Glutamatergic neuron (in vitro differentiated cells): ENCODE data around the gene STAMBP. TPM values are rescaled to one million over a fixed set of nuclear protein-coding genes. Genes with fewer than 3 reads are reported as not detected.

Experiments used
- DNase-seq: peaks from one replicate; pipeline ENCODE4 v3.0.0; 2022
- H3K27ac Mint-ChIP-seq: one replicate; pipeline ENCODE4 v1.8.0; 2020; ENCODE audit warnings: mild to moderate bottlenecking, mixed read lengths, inconsistent platforms; ENCODE audit not compliant: unreplicated experiment
- H3K27me3 Mint-ChIP-seq: one replicate; pipeline ENCODE4 v1.8.0; 2020; ENCODE audit warnings: mild to moderate bottlenecking, moderate library complexity, mixed read lengths, inconsistent platforms; ENCODE audit not compliant: unreplicated experiment
- H3K36me3 Mint-ChIP-seq: one replicate; pipeline ENCODE4 v1.8.0; 2020; ENCODE audit warnings: mild to moderate bottlenecking, mixed read lengths, inconsistent platforms; ENCODE audit not compliant: unreplicated experiment
- H3K4me1 Mint-ChIP-seq: one replicate; pipeline ENCODE4 v1.8.0; 2020; ENCODE audit warnings: mild to moderate bottlenecking, low read depth, mixed read lengths, inconsistent platforms; ENCODE audit not compliant: unreplicated experiment
- H3K4me3 Mint-ChIP-seq: one replicate; pipeline ENCODE4 v1.8.0; 2020; ENCODE audit warnings: mild to moderate bottlenecking, mixed read lengths, inconsistent platforms; ENCODE audit not compliant: unreplicated experiment
- H3K9me3 Mint-ChIP-seq: one replicate; pipeline ENCODE4 v1.8.0; 2020; ENCODE audit warnings: mild to moderate bottlenecking, moderate library complexity, mixed read lengths, inconsistent platforms; ENCODE audit not compliant: unreplicated experiment
- total RNA-seq: library from RNA; stranded (reverse); fragmentation: NEBNext Ultra II Directional; extraction: Animal tissue kit (Norgen Biotek cat#: 25700); gene quantifications from one replicate; pipeline ENCODE4 v1.2.1, GENCODE V29; 2021; ENCODE audit not compliant: unreplicated experiment
- TF ChIP-seq, protein P1 (sequence below): fragments of 200-600 bp; sonication (generic); IDR thresholded peaks from one replicate; pipeline ENCODE4 v1.5.0; 2021; ENCODE audit not compliant: partially characterized antibody, unreplicated experiment

Gene STAMBP
- total RNA-seq, 1 donor from 2014 or later = 48.9 TPM

DNA sequence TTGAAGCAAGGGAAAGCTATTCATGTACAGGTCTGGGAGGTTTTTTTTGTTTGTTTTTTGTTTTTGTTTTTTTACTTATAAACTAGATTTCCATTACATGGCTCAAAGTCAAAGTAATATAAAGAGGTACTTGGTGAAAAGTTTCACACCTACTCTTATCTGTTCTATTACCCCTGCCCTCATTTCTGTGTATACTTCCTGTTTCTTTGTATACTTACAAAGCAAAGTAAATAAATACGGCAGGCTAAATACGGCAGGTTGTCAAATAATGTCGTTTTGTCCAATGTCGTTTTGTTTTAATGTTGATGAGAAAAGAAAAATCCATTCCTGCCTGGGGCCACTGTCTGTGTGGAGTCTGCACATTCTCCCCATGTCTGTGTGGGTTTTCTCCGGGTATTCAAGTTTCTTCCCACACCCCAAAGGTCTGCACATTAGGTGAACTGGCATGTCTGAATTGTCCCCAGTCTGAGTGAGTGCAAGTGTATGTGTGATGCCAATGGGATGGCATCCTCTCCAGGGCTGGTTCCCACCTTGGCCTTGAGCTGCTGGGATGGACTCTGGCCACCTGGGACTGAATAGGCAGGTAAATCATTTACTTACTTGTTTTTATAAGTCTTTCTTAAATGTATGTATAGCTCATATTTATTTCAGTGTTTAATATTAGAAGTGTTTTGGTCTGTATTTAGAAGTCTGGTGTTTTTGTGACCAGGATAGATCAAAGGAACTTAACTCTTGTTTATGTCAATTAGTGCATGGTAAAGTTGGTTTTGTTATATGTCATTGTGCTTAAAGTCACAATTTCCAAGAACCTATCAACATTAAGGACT lies 13.4 kb downstream of the STAMBP start:
- no peak for DNase-seq
- no peaks in the 10 kb centered on the region for H3K9me3 Mint-ChIP-seq
- H3K4me3 Mint-ChIP-seq = no peak overlapping the region
- no peak overlapping the region for H3K27ac Mint-ChIP-seq
- no peaks in the 10 kb centered on the region for H3K27me3 Mint-ChIP-seq
- H3K36me3 Mint-ChIP-seq = no peaks in the 10 kb centered on the region
- H3K4me1 Mint-ChIP-seq = peaks cover 2% of the 10 kb centered on the region
- TF ChIP-seq, protein P1, sequence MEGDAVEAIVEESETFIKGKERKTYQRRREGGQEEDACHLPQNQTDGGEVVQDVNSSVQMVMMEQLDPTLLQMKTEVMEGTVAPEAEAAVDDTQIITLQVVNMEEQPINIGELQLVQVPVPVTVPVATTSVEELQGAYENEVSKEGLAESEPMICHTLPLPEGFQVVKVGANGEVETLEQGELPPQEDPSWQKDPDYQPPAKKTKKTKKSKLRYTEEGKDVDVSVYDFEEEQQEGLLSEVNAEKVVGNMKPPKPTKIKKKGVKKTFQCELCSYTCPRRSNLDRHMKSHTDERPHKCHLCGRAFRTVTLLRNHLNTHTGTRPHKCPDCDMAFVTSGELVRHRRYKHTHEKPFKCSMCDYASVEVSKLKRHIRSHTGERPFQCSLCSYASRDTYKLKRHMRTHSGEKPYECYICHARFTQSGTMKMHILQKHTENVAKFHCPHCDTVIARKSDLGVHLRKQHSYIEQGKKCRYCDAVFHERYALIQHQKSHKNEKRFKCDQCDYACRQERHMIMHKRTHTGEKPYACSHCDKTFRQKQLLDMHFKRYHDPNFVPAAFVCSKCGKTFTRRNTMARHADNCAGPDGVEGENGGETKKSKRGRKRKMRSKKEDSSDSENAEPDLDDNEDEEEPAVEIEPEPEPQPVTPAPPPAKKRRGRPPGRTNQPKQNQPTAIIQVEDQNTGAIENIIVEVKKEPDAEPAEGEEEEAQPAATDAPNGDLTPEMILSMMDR = no peak

DNA sequence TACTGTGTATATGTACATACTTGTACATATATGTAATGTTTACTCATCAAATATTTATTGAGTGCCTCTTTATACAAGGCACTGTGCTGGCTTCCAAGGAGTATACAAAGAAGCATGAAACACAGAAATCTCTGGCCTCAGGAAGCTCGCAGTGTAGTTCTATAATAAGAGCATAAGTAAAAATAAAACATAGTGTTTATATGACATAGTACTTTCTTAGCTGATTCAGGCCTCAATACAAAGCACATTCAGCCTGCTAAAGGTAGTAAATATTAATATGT lies 13.9 kb downstream of the STAMBP start:
- no peak for DNase-seq
- H3K36me3 Mint-ChIP-seq = no peaks in the 10 kb centered on the region
- TF ChIP-seq, protein P1 = no peak
- no peak overlapping the region for H3K27ac Mint-ChIP-seq
- no peaks in the 10 kb centered on the region for H3K9me3 Mint-ChIP-seq
- H3K4me1 Mint-ChIP-seq = peaks cover 2% of the 10 kb centered on the region
- no peak overlapping the region for H3K4me3 Mint-ChIP-seq
- no peaks in the 10 kb centered on the region for H3K27me3 Mint-ChIP-seq

DNA sequence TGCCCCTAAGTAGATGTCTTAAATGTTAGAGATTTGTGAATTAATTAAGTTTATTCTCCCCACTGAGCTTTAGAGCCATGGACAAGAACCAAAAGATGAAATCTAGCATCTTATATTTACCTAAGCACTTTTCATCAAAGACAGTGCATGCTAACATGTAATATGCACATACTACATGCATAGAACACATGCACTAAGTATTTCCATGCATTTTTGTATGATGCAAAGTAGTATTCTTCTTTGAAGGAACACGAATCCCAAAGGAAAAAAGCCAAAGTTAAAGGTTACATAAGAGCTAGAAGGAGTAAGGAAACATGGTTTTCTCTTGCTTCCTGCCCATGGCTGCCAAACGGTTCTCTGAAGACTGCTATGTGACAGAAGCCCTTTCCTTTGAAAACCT lies 15.3 kb downstream of the STAMBP start:
- H3K27ac Mint-ChIP-seq = no peak overlapping the region
- no peaks in the 10 kb centered on the region for H3K4me1 Mint-ChIP-seq
- no peak for DNase-seq
- no peaks in the 10 kb centered on the region for H3K27me3 Mint-ChIP-seq
- H3K9me3 Mint-ChIP-seq = no peaks in the 10 kb centered on the region
- H3K4me3 Mint-ChIP-seq = no peak overlapping the region
- no peaks in the 10 kb centered on the region for H3K36me3 Mint-ChIP-seq
- TF ChIP-seq, protein P1 = no peak

DNA sequence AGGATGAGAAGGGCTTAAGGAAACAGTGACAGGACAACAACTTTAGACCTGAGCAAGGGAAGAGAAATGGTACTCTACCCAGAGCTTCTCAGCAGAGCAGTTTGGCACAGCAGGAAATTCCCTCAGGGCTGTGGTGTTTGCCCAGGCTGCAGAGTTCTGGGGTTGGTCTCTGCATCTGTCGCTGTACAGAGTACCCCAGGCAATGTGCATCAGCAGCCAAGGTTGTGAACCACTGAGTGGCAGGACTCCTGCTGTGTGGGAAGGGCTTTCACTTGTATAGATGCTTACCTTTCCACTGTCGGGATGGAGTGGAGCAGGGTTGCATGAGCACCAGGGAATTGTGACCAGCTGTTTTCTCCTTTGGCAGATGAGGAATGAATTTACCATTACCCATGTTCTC lies 21.2 kb downstream of the STAMBP start:
- H3K36me3 Mint-ChIP-seq = no peaks in the 10 kb centered on the region
- TF ChIP-seq, protein P1 = no peak

DNA sequence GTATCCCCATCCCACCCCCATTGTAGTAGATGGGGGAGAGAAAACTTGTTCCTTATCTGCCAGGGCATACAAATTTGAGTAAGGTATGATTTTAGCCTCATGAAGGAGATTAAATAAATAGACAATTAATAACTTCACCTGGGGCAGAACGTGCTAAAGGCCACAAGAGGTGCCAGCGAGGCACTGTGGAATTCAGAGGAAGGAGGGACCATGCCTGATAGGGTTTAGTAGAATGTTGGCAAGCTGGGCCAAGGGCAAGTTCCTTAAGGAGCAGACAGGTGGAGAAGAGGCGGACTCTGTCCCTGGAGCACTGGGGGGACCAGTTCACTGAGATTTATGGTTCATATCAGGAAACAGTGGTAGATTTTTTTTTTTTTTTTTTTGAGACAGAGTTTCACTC lies 22.5 kb downstream of the STAMBP start:
- H3K9me3 Mint-ChIP-seq = no peaks in the 10 kb centered on the region
- DNase-seq = no peak
- H3K4me3 Mint-ChIP-seq = no peak overlapping the region
- peaks cover 6% of the 10 kb centered on the region for H3K36me3 Mint-ChIP-seq
- no peaks in the 10 kb centered on the region for H3K27me3 Mint-ChIP-seq
- no peak overlapping the region for H3K27ac Mint-ChIP-seq
- TF ChIP-seq, protein P1 = no peak
- H3K4me1 Mint-ChIP-seq = peaks cover 6% of the 10 kb centered on the region

More for the DNA sequence above, 21.2 kb downstream of the STAMBP start:
- Mint-ChIP-seq H3K27me3 (no peaks in the 10 kb centered on the region), H3K4me1 (peaks cover 6% of the 10 kb centered on the region), H3K27ac (no peak overlapping the region), H3K4me3 (no peak overlapping the region), H3K9me3 (no peaks in the 10 kb centered on the region)
- DNase-seq = peak; percentile 27
